NK-92 treated with Interleukin-12 subunit alpha and Interleukin-12 subunit beta, amount 100 ng/mL, for 24 hours (cell line): ENCODE results near the gene SNTG2.

ENCODE experiments used
- DNase-seq: peaks from one replicate; lab custom pipeline; 2025; lab: John Stamatoyannopoulos, UW

Gene SNTG2

DNA sequence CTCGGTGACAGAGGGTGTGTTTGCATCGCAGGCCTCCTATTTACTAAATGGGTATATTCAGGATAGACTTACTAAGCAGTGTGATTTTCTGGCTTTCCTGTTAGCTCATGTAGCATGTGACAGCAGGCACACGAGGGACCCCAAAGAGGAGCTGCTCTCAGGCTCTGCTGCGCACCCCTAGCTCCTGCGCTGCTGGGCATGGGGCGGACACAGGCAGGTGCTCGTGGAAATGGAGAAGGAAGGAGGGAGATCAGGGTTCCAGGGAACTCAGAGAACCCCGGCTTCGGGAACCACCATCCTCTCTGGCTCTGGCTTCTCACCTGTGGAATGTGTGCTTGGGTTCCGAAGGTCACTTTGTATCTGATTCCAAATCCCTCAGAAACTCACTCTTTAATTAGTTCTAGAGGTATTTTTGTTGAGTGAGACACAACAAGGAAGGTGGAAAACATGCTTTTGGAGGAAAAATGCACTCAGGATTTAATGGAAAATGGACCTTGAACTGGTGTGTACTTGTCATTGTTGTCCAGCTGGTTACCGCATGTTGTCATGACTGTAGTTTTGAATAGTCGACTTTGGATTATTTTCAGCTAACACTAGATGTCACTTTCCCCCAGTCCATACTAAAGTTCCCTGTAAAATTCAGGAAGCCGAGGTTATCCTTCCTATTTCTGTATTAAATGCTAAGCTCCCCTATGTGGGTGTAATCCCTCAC is 3.5 kb downstream of the SNTG2 start:
- DNase-seq: no peak

DNA sequence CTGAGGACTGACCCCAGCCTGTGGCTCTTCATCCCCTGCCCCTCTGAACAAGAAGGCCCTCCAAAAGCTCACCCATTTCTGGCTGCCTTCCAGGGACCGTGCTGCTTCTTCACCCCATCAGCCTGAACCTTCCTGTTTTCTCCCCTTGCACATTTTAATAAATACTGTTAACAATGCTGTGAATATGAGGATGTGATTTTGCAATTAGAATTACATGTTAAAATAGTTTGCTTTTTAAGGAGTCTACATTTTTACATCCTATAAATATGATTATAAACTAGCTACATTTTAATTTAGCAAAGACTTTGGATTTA is 4.0 kb downstream of the SNTG2 start:
- no peak for DNase-seq

DNA sequence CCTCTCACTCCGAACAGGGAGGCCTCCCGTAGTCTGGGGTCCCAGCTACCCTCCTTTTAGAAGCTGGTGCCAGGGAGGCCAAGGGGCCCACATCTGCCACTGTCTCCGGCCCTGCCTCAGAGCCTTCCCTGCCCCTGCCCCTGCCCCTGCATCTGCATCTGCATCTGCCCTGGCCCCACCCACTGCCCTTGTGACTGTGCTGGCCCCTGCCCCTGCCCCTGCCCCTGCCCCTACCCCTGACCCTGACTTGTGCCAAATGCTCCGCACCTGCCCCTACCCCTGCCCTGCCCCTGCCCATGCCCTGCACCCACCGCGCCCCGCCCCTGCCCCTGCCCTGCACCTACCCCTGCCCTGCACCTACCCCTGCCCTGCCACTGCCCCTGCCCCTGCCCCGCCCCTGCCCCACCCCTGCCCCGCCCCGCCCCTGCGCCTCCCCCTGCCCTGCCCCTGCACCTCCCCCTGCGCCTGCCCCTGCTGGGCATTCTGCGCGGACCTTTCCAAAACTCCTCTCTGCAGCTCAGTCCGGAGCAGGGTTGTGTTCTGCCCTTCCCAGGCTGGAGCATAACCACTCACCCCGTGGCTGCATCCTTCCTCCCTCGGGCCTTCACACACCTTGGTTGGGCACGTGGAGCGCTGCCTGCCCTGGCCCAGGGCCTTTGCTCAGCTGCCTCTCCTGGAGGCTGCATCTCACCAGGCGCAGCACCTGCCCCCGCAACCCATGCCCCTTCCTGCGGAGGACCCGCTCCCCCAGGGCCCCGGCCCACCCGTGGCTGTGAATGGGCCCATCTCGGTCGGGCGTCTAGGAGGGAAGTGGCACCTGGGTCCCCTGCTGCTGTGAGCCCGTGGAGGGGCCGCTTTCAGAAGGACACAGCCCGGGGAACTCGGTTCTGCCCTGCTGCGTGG is 5.4 kb downstream of the SNTG2 start:
- DNase-seq: no peak

DNA sequence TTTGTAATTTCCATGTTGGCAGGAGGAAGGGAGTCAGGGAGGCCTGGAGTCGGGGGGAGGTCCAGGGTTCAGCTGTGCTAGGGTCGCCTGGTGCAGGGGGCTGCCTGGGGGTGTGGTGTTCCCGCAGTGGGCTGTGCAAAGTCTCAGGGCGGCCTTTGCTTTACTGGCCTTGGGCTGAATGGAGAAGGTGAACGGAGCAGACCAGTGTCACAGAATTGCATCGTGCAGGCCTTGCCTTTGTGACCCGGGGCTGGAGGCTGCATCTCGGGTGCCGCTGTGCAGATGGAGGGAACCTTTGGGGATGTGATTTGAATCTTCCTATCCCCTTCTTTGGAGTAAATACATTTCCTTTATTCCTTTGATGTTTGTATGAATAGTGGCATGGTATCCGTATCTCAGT is 8.8 kb downstream of the SNTG2 start:
- DNase-seq: no peak

DNA sequence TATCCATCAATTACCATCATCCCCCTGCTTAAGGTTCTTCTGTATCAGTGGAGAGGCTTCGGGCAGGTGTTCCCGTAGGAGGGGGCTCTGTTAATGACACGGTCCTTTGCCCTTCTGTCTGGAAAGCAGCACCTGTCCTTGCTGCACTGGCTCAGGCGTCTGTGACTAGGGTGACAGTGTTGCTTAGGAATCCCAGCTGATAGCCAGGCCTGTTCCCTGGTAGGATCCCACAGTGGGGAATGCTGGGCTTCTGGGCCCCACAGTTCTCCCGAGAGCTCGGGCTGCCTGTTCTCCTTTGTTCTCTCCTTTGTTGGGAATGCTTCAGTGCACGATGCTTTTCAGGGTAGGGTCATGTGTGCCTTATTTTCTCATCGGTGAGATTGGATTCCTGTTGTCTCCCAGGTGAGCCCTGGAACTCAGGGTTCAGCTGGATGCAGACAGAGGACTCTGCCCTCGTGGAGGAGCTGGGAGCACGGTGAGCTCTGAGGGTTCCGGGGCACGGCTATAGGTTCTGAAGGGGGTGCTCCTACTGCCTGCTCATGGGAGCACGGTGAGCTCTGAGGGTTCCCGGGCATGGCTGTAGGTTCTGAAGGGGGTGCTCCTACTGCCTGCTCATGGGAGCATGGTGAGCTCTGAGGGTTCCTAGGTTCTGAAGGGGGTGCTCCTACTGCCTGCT is 9.6 kb downstream of the SNTG2 start:
- DNase-seq: no peak

DNA sequence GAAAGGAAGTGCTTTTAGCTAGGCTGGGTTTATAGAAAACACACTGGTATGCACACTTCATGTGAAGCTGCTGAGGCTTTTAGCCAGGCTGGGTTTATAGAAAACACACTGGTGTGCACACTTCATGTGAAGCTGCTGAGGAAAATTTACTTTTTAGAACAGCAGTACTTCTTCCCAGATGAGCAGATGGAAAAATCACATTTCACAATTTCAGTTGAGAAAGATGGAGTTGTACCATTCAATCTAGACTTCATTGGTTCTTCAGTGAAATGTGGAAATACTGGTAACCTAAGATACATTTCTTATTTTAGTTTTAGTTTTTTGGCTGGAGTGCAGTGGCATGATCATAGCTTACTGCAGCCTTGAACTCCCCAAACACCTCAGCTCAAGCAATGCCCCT is 11.1 kb downstream of the SNTG2 start:
- DNase-seq: no peak

DNA sequence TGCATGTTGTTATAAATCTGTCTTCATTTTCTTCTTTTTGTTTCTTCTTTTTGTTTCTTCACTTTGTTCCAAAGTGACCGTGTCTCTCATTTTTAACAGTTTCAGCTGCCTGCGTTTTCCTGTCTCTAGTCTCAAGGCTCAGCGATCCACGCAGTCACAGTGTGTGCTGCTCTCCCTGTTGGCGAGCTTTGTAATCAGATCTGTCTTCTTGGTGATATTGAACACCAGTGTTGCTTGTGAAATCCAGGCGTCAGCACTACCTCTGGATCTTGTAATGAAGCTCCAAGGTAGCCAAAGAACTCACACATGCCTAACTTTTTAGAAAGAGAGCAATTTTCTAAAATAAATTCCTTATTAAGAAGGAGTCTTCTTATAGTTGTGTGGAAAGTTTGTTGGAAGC is 13.2 kb downstream of the SNTG2 start:
- no peak for DNase-seq

DNA sequence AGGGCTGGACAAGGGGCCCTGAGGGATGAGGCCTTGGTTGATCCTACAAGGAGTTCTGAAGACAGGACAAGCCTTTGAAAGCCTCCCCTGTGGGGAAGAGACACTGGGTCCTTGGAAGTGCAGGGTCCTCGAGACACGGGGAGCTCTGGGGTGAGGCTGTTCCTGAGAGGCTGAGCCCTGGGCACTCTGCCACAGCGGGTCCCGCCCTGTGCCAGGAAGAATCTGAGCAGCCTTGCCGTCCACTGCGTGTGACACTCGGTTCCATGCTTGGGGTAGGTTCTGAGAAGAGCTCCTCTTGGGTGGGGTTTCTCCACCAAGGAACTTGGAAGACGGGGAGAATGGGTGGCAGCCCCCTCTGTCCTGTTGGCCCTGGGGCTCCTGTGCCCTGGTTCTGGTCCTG is 13.9 kb downstream of the SNTG2 start:
- no peak for DNase-seq

DNA sequence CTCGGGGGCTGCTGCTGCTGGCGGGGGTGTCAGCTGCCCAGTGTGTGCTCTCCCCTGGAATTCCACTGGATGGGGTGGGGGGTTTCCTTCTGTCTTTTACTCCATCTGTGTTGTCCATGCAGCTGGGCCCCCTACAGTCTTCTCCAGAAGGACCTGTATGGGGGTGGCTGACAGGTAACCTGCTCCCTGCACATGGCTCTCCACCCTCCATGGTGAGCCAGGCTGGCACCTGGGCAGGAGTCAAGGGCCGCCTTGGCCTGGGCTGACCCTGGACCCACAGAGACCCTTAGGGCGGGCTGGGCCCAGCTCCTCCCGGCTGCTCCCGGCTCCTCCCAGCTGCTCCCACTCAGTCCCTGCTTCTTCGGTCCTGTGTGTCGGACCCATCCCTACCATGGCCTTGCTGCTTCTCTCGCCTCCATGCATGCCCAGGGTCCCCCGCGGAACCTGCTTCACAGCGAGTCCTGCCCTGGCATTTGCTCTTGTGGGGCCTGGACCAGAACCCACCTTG is 15.0 kb downstream of the SNTG2 start:
- DNase-seq: no peak

DNA sequence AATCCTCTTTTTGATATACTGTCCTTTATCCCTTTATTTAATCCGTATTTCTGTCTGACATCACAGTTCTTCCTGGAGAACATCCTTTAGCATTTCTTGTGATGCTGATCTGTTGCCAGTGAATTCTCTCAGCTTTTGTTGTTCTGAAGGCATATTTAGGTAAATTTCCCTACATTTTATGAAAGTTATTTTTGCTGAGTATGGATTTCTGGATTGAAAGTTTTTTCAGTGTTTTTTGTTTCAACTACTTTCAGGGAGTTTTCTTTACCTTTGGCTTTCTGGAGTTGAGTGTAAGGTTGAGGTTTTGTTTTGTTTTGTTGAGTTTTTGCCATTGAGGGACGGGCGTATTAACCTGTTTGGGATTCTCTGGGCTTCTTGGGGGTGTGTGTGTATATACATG is 22.5 kb downstream of the SNTG2 start:
- DNase-seq: no peak

DNA sequence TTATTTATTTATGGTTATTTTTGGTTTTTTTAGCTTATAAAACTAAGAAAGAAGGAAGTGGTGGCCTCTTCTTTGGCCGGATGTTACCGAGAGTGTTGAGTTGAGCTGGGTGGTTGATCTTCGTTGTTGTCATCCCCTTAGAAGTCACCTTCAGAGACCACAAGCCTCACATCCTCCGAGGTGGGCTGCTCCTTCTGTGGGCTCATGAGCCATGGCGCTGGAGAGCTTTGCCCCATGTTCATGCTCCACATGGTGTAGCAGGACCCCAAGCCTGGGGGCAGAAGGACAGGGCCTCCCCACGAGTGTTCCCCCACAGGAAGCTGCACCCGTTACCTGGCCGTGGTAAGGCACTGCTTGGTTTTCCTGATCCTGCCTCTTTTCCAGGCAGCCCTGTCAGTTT is 23.4 kb downstream of the SNTG2 start:
- DNase-seq: no peak

DNA sequence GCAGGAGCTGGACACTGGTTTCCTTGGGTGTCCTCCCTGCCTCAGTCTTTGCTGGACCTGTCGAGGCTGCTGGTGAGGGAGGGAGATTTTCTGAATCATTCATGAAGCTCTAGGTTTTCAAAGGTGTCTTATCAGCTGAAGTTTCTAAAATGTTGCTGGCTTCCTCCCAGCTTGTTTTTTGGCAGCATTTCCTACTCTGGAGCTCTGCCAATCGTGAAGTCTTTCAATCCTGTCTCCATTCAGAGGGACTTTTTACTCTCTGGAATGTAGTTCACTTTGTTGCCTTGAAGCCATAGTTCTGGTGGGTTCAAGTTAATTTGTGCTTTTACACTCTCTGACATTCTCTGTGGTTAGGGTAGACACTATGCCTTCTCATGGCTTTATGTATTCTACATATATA is 23.9 kb downstream of the SNTG2 start:
- DNase-seq: no peak

DNA sequence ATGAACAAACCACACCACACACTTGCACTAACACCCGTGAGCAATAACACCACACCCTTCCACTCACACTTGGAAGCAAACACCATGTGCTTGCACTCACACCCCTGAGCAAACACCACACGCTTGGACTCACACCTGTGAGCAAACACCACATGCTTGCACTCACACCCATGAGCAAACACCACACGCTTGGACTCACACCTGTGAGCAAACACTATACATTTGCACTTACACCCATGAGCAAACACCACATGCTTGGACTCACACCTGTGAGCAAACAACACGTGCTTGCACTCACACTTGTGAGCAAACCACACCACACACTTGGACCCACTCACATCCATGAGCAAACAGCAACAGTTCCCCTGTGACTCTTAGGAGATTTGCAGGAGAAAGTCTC is 24.4 kb downstream of the SNTG2 start:
- no peak for DNase-seq

DNA sequence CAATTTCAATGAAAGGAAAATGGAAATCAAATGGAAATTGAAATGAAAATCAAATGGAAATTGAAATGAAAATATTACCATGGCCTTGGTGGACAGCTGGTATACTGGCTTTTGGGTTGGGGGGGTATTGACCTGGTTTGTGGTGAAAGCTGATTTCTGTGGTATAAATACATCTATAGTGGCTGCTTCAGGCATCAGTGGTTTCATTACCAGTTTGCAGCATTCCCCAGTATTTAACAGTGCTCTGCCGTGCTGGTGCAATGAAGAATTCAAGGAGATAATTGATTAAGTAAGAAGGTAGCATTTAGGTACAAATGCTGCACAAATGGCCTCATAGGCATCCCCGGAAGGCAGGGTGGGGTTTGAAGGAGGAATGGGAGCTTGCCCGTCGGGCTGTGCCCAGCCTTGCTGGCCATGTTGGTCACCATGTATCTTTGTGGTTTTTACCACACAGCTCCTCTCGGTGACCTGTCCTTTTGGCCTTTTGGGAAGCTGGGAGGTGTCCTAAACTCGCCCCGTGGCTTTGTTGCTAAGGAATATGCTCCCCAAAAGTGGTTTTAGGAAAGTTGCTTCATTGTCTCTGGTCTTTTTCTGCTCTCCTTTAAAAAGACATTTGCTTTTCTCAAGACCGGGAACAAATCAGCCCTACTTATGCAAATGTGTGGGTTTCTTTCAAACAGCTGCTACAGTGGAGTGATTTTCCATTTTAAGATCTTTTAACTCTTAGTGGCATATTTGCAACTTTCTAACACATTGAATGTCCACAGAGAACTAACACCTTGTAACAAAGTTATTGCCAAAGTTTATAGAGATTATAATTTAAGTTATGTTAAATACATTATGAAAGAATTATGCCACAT is 28.6 kb downstream of the SNTG2 start:
- DNase-seq: no peak

DNA sequence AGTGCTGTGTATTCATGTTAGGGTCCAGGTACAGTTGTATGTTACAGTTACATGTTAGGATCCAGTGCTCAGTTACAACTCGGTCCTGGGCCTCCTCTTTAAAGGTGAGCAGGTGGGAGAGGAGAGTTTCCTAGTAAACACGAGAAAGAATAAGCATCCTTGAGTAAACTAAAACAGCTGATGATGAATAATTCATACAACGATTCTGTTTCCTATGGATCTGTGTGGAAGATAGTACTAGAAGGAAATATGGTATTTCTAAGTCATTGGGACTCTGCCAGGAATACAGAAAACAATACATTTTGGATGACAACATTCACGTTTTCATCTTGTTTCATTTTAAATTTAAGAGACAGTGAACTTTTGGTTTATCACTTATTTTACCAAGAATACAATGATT is 29.5 kb downstream of the SNTG2 start:
- DNase-seq: no peak

DNA sequence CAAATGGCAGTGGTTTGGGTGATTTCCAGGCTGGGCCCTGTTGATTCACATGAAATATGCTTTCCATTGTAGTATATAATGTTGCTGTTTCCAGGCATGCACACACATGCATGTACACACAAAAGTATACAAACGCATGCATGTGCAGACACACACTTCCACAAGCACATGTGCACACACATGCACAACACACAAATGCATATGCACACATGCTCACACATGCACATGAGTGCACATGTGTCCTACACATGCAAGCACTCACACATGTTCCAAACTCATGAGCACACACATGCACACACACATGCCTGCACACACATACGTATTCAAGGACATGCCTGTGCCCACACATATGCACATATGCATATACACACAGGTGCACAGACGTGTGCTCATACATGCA is 30.6 kb downstream of the SNTG2 start:
- DNase-seq: no peak

DNA sequence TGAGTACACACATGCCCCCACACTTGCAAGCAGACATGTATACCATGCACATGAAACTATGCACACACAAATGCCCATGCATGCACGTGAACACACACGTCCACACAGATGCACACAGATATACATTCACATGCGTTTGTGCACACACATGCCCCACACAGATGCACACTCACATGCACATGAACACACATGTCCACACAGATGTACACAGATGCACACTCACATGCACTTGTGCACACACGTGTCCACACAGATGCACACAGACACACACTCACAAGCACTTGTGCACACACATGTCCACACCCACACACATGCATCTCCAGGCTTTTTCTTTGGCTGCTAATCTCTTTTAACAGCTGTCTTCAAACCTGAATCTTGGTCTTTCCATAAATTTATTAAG is 31.1 kb downstream of the SNTG2 start:
- no peak for DNase-seq

DNA sequence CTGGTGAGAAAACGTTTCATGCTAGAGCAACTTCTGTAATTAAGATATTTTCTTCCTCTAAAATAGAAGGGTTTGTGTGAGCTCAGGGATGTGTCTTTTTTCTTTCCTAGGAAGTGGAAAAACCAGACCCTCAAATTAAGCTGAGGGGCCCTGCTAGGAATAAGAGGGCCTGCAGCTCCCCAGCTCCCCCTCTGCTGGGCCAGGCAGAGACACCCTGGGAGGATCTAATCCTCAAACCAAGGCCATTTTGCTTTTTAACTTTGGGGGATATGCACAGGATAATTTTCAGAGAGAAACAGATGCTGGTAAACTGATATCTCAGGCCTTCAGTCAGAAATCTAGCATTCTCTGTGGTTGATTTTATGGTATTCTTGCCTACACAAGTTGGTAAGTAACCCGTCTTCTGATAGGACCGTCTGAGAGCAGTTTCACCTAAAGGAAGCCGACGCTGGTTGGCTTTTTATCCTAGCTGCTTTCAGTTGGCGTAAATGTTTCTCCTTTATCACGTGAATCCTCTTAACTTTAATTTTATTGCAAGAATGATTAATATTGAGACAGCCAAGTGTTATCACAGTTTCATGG is 34.8 kb downstream of the SNTG2 start:
- no peak for DNase-seq

DNA sequence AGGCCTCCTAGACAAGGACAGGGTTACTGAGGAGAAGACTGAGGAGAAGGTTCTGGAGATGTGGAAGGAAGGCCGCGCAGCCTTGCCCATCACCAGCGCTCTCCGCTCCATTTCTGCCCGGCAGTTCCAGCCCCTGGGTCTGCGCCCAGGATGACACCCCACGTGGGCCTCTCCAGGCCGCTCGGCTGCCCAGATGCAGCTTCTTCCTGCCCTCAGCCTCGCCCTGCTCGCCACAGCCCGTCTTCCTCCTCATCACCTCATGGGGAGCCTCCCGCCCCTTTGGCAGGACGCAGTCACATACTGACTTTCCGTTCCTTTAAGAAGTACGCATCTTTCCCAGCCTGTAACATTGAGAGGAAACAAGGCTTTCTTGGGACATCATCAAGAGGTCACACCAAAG is 37.1 kb downstream of the SNTG2 start:
- no peak for DNase-seq

DNA sequence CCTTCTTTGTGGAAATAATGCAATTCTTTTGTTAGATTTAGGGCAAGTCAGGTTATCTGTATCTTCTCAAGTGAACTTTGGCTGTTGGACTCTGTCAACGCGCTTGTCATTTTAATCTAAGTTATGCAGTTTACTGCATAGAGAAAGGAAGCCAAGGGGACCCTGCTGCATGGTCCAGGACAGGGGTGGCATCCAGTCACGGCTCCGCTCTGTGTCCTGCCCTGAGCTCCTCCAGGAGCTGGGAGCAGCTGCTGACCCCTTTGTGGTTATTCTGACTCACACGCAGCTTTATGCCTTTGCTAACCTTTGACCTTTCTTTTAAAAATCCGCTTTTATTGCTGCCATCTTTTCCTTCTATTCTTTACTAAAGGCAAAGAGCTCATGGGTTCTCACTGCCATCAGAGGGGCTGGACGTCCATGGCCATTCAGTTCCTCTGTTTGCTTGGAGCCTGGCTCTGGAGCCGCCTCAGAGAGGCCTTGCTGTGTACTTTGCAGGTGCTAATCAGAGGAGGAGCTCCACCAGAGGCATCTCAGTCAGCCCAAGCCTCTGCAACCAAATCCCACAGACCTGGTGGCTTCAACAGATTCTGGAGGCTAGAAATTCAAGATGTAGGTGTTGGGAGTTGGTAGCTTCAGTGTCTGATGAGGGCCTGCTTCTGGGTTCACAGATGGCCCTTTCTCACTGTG is 39.3 kb downstream of the SNTG2 start:
- DNase-seq: no peak

DNA sequence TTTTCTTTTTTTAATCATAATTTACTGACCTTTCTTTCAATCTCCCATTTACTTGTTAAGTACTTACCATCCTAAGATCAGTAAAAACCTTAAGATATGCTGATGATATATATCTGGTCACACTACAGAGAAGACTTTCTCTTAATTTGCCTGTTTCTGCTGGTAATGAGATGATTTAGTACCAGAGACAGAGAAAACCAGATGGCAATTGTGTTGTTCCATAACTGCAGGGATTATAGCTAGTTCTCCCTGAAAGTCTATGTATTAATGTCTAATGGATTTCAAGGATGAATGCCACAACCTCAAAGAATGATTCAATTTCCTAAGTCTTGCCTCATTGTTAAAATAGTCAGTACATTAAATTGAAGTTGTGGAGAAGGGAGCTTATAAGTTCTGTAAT is 40.3 kb downstream of the SNTG2 start:
- no peak for DNase-seq
